IMR-90 (cell line): ENCODE results near the gene FXYD6. TPM values are rescaled to one million over a fixed set of nuclear protein-coding genes. Genes with fewer than 3 reads are reported as not detected.

ENCODE experiments used
- ATAC-seq: fragments of 200-7000 bp; cut with Tn5 transposase; 2 replicates; pipeline ENCODE4 v1.9.1; 2020; ENCODE audit warnings: low read depth, mild to moderate bottlenecking, moderate library complexity
- BruUV-seq: library from RNA; stranded (reverse); fragments of 400-500 nt; replicated peaks from 2 replicates; lab custom pipeline; 2021; lab: Mats Ljungman, UMichigan
- CTCF ChIA-PET: fragments of 300-600 bp; formaldehyde crosslinking; extraction: SDS; loops from one replicate; lab custom pipeline; 2021; ENCODE audit warnings: antibody characterized with exemption; lab: Yijun Ruan, JAX
- POLR2A ChIA-PET: fragments of 300-600 bp; sonication (Branson Sonifier 250); formaldehyde crosslinking; loops from one replicate; lab custom pipeline; 2022; ENCODE audit warnings: antibody characterized with exemption; ENCODE audit not compliant: unreplicated experiment; lab: Charles Lee
- DNase-seq: peaks from one replicate; pipeline ENCODE4 v3.0.0; 2013
- H2AFZ ChIP-seq: replicated peaks from 2 replicates; pipeline ENCODE3; 2013; ENCODE audit warnings: low read length, mild to moderate bottlenecking; ENCODE audit not compliant: poor library complexity
- H2AK5ac ChIP-seq: 2 replicates; pipeline ENCODE4 v1.6.1; 2013; ENCODE audit warnings: low read depth, low read length, inconsistent platforms
- H2AK9ac ChIP-seq: replicated peaks from 2 replicates; pipeline ENCODE3; 2013; ENCODE audit warnings: mild to moderate bottlenecking, low read depth, low read length, moderate library complexity; ENCODE audit not compliant: poor library complexity
- H2BK120ac ChIP-seq: 2 replicates; pipeline ENCODE4 v1.6.1; 2013; ENCODE audit warnings: low read depth, low read length, inconsistent platforms
- H2BK15ac ChIP-seq: 3 replicates; pipeline ENCODE4 v1.6.1; 2013; ENCODE audit warnings: low read depth, low read length, inconsistent platforms
- H2BK20ac ChIP-seq: 2 replicates; pipeline ENCODE4 v1.6.1; 2013; ENCODE audit warnings: low read depth, mild to moderate bottlenecking, inconsistent platforms, low read length, moderate library complexity
- H2BK5ac ChIP-seq: 2 replicates; pipeline ENCODE4 v1.6.1; 2013; ENCODE audit warnings: mild to moderate bottlenecking, low read depth, low read length, inconsistent platforms; ENCODE audit not compliant: poor library complexity, severe bottlenecking
- H3K14ac ChIP-seq: replicated peaks from 2 replicates; pipeline ENCODE4 v1.6.1; 2013; ENCODE audit warnings: low read depth, low read length, inconsistent platforms
- H3K18ac ChIP-seq: 2 replicates; pipeline ENCODE4 v1.6.1; 2013; ENCODE audit warnings: low read depth, low read length, control low read depth
- H3K23ac ChIP-seq: 2 replicates; pipeline ENCODE4 v1.6.1; 2013; ENCODE audit warnings: low read depth, low read length, inconsistent platforms
- H3K27ac ChIP-seq: 2 replicates; pipeline ENCODE4 v1.5.1; 2013; ENCODE audit warnings: mild to moderate bottlenecking, control low read depth, low read length; ENCODE audit not compliant: insufficient read depth
- H3K27me3 ChIP-seq: 2 replicates; pipeline ENCODE4 v1.6.1; 2013; ENCODE audit warnings: low read length; ENCODE audit not compliant: control insufficient read depth, insufficient read depth
- H3K36me3 ChIP-seq: 2 replicates; pipeline ENCODE4 v1.6.1; 2013; ENCODE audit warnings: low read length, mixed read lengths; ENCODE audit not compliant: control insufficient read depth, insufficient read depth
- H3K4ac ChIP-seq: 2 replicates; pipeline ENCODE4 v1.6.1; 2013; ENCODE audit warnings: low read depth, low read length, inconsistent platforms
- H3K4me1 ChIP-seq: 2 replicates; pipeline ENCODE4 v1.6.1; 2013; ENCODE audit warnings: low read length, mixed read lengths; ENCODE audit not compliant: control insufficient read depth, insufficient read depth
- H3K4me2 ChIP-seq: 2 replicates; pipeline ENCODE4 v1.6.1; 2013; ENCODE audit warnings: low read depth, mild to moderate bottlenecking, control low read depth, low read length, moderate library complexity
- H3K4me3 ChIP-seq: 2 replicates; pipeline ENCODE4 v1.5.1; 2013; ENCODE audit warnings: low read depth, mild to moderate bottlenecking, control low read depth, low read length, moderate library complexity; ENCODE audit not compliant: insufficient read depth
- H3K56ac ChIP-seq: 2 replicates; pipeline ENCODE4 v1.6.1; 2013; ENCODE audit warnings: low read length, inconsistent platforms; ENCODE audit not compliant: insufficient read depth; ENCODE audit errors: extremely low read depth
- H3K79me1 ChIP-seq, 2 experiments: 2 replicates each; pipeline ENCODE4 v1.6.1; 2013; ENCODE audit warnings: low read length in 2 of 2, inconsistent platforms in 1 of 2, low read depth in 1 of 2
- H3K9ac ChIP-seq: 2 replicates; pipeline ENCODE4 v1.6.1; 2013; ENCODE audit warnings: low read depth, low read length, control low read depth
- H3K9me1 ChIP-seq: 2 replicates; pipeline ENCODE4 v1.6.1; 2013; ENCODE audit warnings: low read length, inconsistent platforms; ENCODE audit not compliant: insufficient read depth
- H3K9me3 ChIP-seq: 2 replicates; pipeline ENCODE4 v1.6.1; 2013; ENCODE audit warnings: low read length; ENCODE audit not compliant: control insufficient read depth, insufficient read depth
- H4K20me1 ChIP-seq: 2 replicates; pipeline ENCODE4 v1.6.1; 2013; ENCODE audit warnings: low read length, inconsistent platforms; ENCODE audit not compliant: insufficient read depth
- H4K5ac ChIP-seq: 2 replicates; pipeline ENCODE4 v1.6.1; 2013; ENCODE audit warnings: mild to moderate bottlenecking, low read depth, low read length, control low read depth
- H4K8ac ChIP-seq, 2 experiments: 2 replicates each; pipeline ENCODE4 v1.6.1; 2013; ENCODE audit warnings: low read depth in 2 of 2, low read length in 2 of 2, control low read depth in 1 of 2, inconsistent platforms in 1 of 2
- H4K91ac ChIP-seq: 2 replicates; pipeline ENCODE4 v1.6.1; 2013; ENCODE audit warnings: low read depth, low read length, inconsistent platforms; ENCODE audit not compliant: insufficient read depth
- BHLHE40 ChIP-seq: fragments of 150-350 bp; IDR thresholded peaks from 2 replicates; pipeline ENCODE4 v1.6.1; 2016; ENCODE audit warnings: mild to moderate bottlenecking, low read depth, low read length
- CEBPB ChIP-seq: IDR thresholded peaks from 2 replicates; pipeline ENCODE4 v1.6.1; 2012; ENCODE audit warnings: low read depth, low read length, improper control_type of control experiment
- CTCF ChIP-seq: conservative IDR thresholded peaks from 2 replicates; pipeline ENCODE4 v1.5.1; 2012; ENCODE audit warnings: mild to moderate bottlenecking, low read depth, low read length, improper control_type of control experiment
- ELK1 ChIP-seq: fragments of 150-350 bp; IDR thresholded peaks from 2 replicates; pipeline ENCODE4 v1.6.1; 2016; ENCODE audit warnings: low read depth, mild to moderate bottlenecking, low read length, moderate library complexity, borderline replicate concordance
- FOS ChIP-seq: fragments of 150-350 bp; IDR thresholded peaks from 2 replicates; pipeline ENCODE4 v1.6.1; 2016; ENCODE audit warnings: low read depth, low read length
- MAFK ChIP-seq: IDR thresholded peaks from 2 replicates; pipeline ENCODE4 v1.6.1; 2012; ENCODE audit warnings: low read depth, low read length, improper control_type of control experiment
- MXI1 ChIP-seq: IDR thresholded peaks from 2 replicates; pipeline ENCODE4 v1.6.1; 2012; ENCODE audit warnings: low read depth, mild to moderate bottlenecking, low read length, moderate library complexity, borderline replicate concordance
- NFE2L2 ChIP-seq: fragments of 150-350 bp; IDR thresholded peaks from 2 replicates; pipeline ENCODE4 v1.6.1; 2016; ENCODE audit warnings: low read depth, mild to moderate bottlenecking, low read length
- POLR2A ChIP-seq: IDR thresholded peaks from 2 replicates; pipeline ENCODE4 v1.6.1; 2012; ENCODE audit warnings: mild to moderate bottlenecking, low read depth, low read length
- RAD21 ChIP-seq: IDR thresholded peaks from 2 replicates; pipeline ENCODE4 v1.6.1; 2012; ENCODE audit warnings: low read length, improper control_type of control experiment
- RCOR1 ChIP-seq: IDR thresholded peaks from 2 replicates; pipeline ENCODE4 v1.6.1; 2012; ENCODE audit warnings: mild to moderate bottlenecking, low read length, improper control_type of control experiment; ENCODE audit not compliant: insufficient replicate concordance
- RFX5 ChIP-seq: IDR thresholded peaks from 2 replicates; pipeline ENCODE4 v1.8.0; 2012; ENCODE audit warnings: low read depth, mild to moderate bottlenecking, low read length, moderate library complexity
- SMC3 ChIP-seq: fragments of 150-350 bp; IDR thresholded peaks from 2 replicates; pipeline ENCODE4 v1.6.1; 2016; ENCODE audit warnings: low read depth, mild to moderate bottlenecking, antibody characterized with exemption, low read length, moderate library complexity
- USF2 ChIP-seq: fragments of 150-350 bp; IDR thresholded peaks from 2 replicates; pipeline ENCODE4 v1.6.1; 2017; ENCODE audit warnings: mild to moderate bottlenecking, antibody characterized with exemption, low read length, low read depth
- WGBS, 2 experiments: methylation state at CpG; one replicate each; pipeline versions ENCODE4 v1.1.5 to v1.1.7; 2013; ENCODE audit warnings: missing lambda C conversion rate in 2 of 2; ENCODE audit not compliant: insufficient read length in 1 of 2; ENCODE audit errors: extremely low coverage in 2 of 2; 5-methylcytosine and 5-hydroxymethylcytosine counted together
- dilution Hi-C: fragments of 300-500 bp; cut with HindIII; formaldehyde crosslinking; loops from one replicate; pipeline ENCODE4 v1.14.3; 2018; ENCODE audit warnings: low sequenced_read_pairs; ENCODE audit not compliant: unreplicated experiment
- in situ Hi-C: fragments of 300-500 bp; cut with MboI; formaldehyde crosslinking; loops from 3 replicates; pipeline ENCODE4 v1.14.3; 2019; ENCODE audit warnings: low sequenced_read_pairs, inconsistent platforms, mixed read lengths
- intact Hi-C: fragments of 100-400 bp; cut with micrococcal nuclease; formaldehyde crosslinking; loops from 2 replicates; pipeline ENCODE4 v1.10.0; 2022
- polyA plus RNA-seq, 3 experiments: library from polyadenylated mRNA; depleted of rRNA; stranded (reverse); fragments of >200 nt; gene quantifications; 2 replicates each; pipeline ENCODE4 v1.2.3, GENCODE V29; 2012; ENCODE audit warnings: low replicate concordance in 1 of 3
- total RNA-seq: library from RNA; depleted of rRNA; stranded (reverse); fragments of >200 nt; gene quantifications from 2 replicates; pipeline ENCODE4 v1.2.3, GENCODE V29; 2012

The FXYD6 gene
- total and polyA plus RNA-seq, 2 of the 4 experiments (the other 2 are of a cell fraction), result 0.32 TPM; not detected in 1

GRCh38 chr11:117909611-117910382, 33.3 kb upstream of the FXYD6 start:
- no peaks in the 10 kb centered on the region for H3K9me1 ChIP-seq
- no peak overlapping the region for H3K18ac ChIP-seq
- no peak overlapping the region for H3K9ac ChIP-seq
- no peak overlapping the region for H2BK15ac ChIP-seq
- no peaks in the 10 kb centered on the region for H3K4me1 ChIP-seq
- no peak overlapping the region for H2AFZ ChIP-seq
- no peak overlapping the region for H3K4ac ChIP-seq
- no peak for ATAC-seq
- ChIA-PET POLR2A (no interaction called here), CTCF (interaction anchor here (1.0 kb wide), 1 partner anchor 102 kb away, joined by 3 read pairs; no protein-coding TSS in a partner anchor)
- H3K27ac ChIP-seq, result no peak overlapping the region
- no peak overlapping the region for H4K8ac ChIP-seq
- WGBS, 2 experiments, result 86% methylated on average over 8 of the region's 20 CpGs; no CpG with 5 or more reads in 1 of the 2 experiments
- H3K4me2 ChIP-seq, result no peak overlapping the region
- DNase-seq, result no peak
- no peak overlapping the region for H3K14ac ChIP-seq
- no peak overlapping the region for H2BK5ac ChIP-seq
- H4K91ac ChIP-seq, result no peak overlapping the region
- H3K27me3 ChIP-seq, result peaks cover 1% of the 10 kb centered on the region
- no peak overlapping the region for H3K23ac ChIP-seq
- H2BK120ac ChIP-seq, result no peak overlapping the region
- no peak overlapping the region for H2AK5ac ChIP-seq
- no peak overlapping the region for H3K56ac ChIP-seq
- dilution Hi-C loops (no loop called here), in situ Hi-C loops (no loop called here), intact Hi-C loops (no loop called here)
- no peaks in the 10 kb centered on the region for H4K20me1 ChIP-seq
- TF ChIP-seq CTCF (no peak), RFX5 (no peak), RCOR1 (no peak), POLR2A (no peak), SMC3 (no peak), CEBPB (no peak), NFE2L2 (no peak), FOS (no peak), ELK1 (no peak), BHLHE40 (no peak), MAFK (no peak), USF2 (no peak), RAD21 (no peak), MXI1 (no peak)
- no peak overlapping the region for H4K5ac ChIP-seq
- no peaks in the 10 kb centered on the region for H3K9me3 ChIP-seq
- H2AK9ac ChIP-seq, result no peak overlapping the region
- no peaks in the 10 kb centered on the region for H3K36me3 ChIP-seq
- H2BK20ac ChIP-seq, result no peak overlapping the region
- no peak overlapping the region for H3K4me3 ChIP-seq
- no peaks in the 10 kb centered on the region for H3K79me1 ChIP-seq
- no TSS peak for BruUV-seq
